Neutrophil (primary cell): Measurements from ENCODE around the gene CCDC187.

ENCODE experiments used
- H3K27ac ChIP-seq: fragments of 200-600 bp; sonication (generic); 2 replicates; pipeline ENCODE4 v1.5.1; 2016; ENCODE audit warnings: mild to moderate bottlenecking, moderate library complexity
- H3K27me3 ChIP-seq: fragments of 200-600 bp; sonication (generic); 2 replicates; pipeline ENCODE4 v1.6.0; 2016; ENCODE audit warnings: mild to moderate bottlenecking
- H3K36me3 ChIP-seq: fragments of 200-600 bp; sonication (generic); 2 replicates; pipeline ENCODE4 v1.5.1; 2017
- H3K4me1 ChIP-seq, 2 experiments: fragments of 200-600 bp in 1 of 2; sonication (generic) in 1 of 2; 1 replicate in 1 of 2; 2 replicates in 1 of 2; pipeline versions ENCODE4 v1.5.1 to v1.6.1; 2013 to 2016; ENCODE audit warnings: low read depth in 1 of 2, low read length in 1 of 2, mild to moderate bottlenecking in 1 of 2, moderate library complexity in 1 of 2; ENCODE audit not compliant: control insufficient read depth in 1 of 2, insufficient read depth in 1 of 2
- H3K4me3 ChIP-seq, 2 experiments: fragments of 200-600 bp in 1 of 2; sonication (generic) in 1 of 2; 1 replicate in 1 of 2; 2 replicates in 1 of 2; pipeline ENCODE4 v1.5.1; 2013 to 2016; ENCODE audit warnings: low read depth in 1 of 2, low read length in 1 of 2, mild to moderate bottlenecking in 1 of 2, moderate library complexity in 1 of 2
- H3K9me3 ChIP-seq: fragments of 200-600 bp; sonication (generic); 2 replicates; pipeline ENCODE4 v1.5.1; 2016
- CTCF ChIP-seq: fragments of 200-600 bp; sonication (generic); IDR thresholded peaks from 2 replicates; pipeline ENCODE4 v1.5.1; 2016; ENCODE audit warnings: antibody characterized with exemption

The CCDC187 gene

GRCh38 chr9:136208675-136209074 lies 95.2 kb downstream of the CCDC187 start:
- H3K27ac ChIP-seq: no peak overlapping the region
- peaks cover 33% of the 10 kb centered on the region for H3K36me3 ChIP-seq
- H3K9me3 ChIP-seq: no peaks in the 10 kb centered on the region
- H3K4me3 ChIP-seq: no peak overlapping the region
- H3K4me1 ChIP-seq: no peaks in the 10 kb centered on the region
- H3K27me3 ChIP-seq: peaks cover 28% of the 10 kb centered on the region
- TF ChIP-seq CTCF: no peak

GRCh38 chr9:136207616-136208015 lies 96.3 kb downstream of the CCDC187 start:
- peaks cover 33% of the 10 kb centered on the region for H3K36me3 ChIP-seq
- H3K4me1 ChIP-seq: no peaks in the 10 kb centered on the region
- H3K9me3 ChIP-seq: no peaks in the 10 kb centered on the region
- no peak overlapping the region for H3K4me3 ChIP-seq
- H3K27ac ChIP-seq: no peak overlapping the region
- TF ChIP-seq CTCF: no peak
- H3K27me3 ChIP-seq: peaks cover 39% of the 10 kb centered on the region

DNA sequence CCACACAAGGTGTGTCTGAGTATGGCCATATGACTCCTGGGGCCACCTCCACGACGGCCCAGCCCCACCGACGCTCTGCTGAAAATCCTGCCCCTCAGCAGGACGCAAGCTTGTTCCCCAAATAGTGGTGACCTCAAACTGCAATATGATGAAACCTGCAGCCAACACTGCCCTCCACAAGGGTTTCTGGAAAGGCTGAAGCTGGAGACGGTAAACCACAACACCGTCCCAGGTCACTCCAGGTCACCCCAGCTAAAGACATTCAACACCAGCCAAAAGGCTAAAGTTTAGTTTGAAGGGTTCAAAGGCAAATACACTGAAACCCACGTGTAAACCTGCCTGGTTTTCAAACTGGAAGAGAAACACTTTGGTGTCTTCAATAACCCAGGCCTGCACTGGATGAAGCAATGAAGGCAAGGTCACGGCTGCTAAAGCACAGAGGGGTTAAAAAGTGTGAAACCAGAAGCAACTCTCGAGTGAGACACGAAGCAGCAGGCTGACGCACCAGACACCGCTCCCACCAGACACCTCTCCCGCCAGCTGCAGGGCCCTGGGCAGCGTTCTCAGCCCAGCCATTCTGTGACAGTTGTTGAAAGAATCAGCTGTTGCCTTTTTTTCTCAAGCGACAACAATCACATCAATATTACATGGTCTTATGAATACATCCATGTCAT lies 97.2 kb downstream of the CCDC187 start:
- H3K9me3 ChIP-seq: no peaks in the 10 kb centered on the region
- H3K4me1 ChIP-seq: no peaks in the 10 kb centered on the region
- peaks cover 48% of the 10 kb centered on the region for H3K27me3 ChIP-seq
- no peak overlapping the region for H3K27ac ChIP-seq
- TF ChIP-seq CTCF: no peak
- H3K4me3 ChIP-seq: no peak overlapping the region
- H3K36me3 ChIP-seq: peaks cover 24% of the 10 kb centered on the region

DNA sequence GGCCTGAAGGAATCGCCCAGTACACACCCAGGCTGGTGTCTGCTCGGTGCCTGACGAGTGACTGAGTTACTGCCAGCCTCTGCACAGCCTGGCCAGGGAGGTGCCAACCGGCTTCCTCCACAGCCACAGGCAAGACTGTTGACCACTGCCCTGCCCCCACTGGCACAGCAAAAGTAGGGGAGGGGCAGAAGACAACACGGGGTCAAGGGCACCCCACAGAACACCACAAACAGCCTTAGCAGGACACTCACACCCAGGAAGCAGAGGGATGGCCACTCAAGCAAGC lies 98.2 kb downstream of the CCDC187 start:
- Histone ChIP-seq H3K27me3 (peaks cover 59% of the 10 kb centered on the region), H3K27ac (no peak overlapping the region), H3K4me3 (no peak overlapping the region), H3K9me3 (no peaks in the 10 kb centered on the region), H3K4me1 (no peaks in the 10 kb centered on the region), H3K36me3 (peaks cover 14% of the 10 kb centered on the region)
- TF ChIP-seq CTCF: no peak

DNA sequence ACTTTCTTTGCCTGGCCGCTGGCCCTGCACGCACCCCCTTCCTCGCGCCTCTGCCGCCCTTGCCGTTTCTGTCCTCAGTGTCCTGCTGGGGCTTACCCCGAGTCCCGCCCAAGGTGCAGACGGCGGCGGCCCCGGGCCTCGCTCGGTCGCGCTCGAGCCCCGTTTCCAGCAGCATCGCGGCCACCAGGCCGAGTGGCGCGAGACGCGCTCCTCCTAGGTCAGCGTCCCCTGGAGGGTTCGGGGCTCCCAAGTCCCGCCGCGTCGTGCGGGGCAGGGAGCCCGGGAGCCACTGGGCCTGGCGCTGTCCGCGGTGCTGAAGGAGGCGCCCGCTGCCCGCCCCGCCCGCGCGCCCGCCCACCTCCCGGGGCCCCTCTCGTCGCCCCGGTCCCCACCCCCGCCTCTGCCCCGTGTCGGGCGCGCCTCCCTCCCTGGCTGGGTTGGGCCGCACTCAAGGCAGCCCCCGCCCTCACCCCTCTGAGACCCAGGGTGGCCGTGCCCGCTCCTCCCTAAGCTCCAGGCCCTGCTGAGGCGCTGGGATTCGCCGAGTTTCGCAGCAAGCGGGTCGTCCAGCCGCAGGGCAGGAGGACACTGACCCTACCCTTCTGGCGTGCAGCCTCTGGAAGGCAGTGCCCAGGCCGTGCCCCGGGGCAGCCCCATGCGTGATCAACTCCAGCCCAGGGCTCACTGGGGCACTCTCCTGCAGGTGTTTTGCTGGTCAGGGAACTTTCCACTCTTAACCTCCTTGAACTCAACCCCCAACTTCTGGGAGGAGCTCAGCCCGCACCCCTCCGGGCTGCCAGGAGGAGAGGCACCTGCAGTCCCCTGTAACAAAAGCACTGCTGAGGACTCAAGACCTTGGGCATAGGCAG lies 98.8 kb downstream of the CCDC187 start, which contains the start of gene LHX3:
Gene LHX3 (minus strand): TSS at position 291 of the 869 bp plus-strand sequence. CDS start 116 bp downstream, at position 175.
- peaks cover 10% of the 10 kb centered on the region for H3K36me3 ChIP-seq
- H3K27ac ChIP-seq: no peak within 1 kb of the TSS
- no peak within 1 kb of the TSS for H3K4me3 ChIP-seq
- H3K4me1 ChIP-seq: no peaks in the 10 kb centered on the region
- peaks cover 64% of the 10 kb centered on the region for H3K27me3 ChIP-seq
- TF ChIP-seq CTCF: no peak
- H3K9me3 ChIP-seq: no peaks in the 10 kb centered on the region
